ENCODE measurements around the gene PTRHD1.
"Not testable (repeated sequence)": the region's sequence is repeated elsewhere in the genome, so short reads cannot be mapped to it uniquely, and the experiment has no call there.

The PTRHD1 gene

GRCh38 chr2:24838541-24838940, 45.4 kb upstream of the PTRHD1 start:
- no peak for DNase-seq (ENCODE audit: low read depth)
- no peak for TF ChIP-seq CTCF (IDR thresholded peaks at IDR 0.05; ENCODE audit: insufficient read depth, low read depth, low read length, missing control alignments)
- no peak overlapping the region for H3K4me3 ChIP-seq (ENCODE audit: low read length)

GRCh38 chr2:24837996-24838513, 44.9 kb upstream of the PTRHD1 start:
- no peak for TF ChIP-seq CTCF (IDR thresholded peaks at IDR 0.05; ENCODE audit: insufficient read depth, low read depth, low read length, missing control alignments)
- no peak for DNase-seq (ENCODE audit: low read depth)
- no peak overlapping the region for H3K4me3 ChIP-seq (ENCODE audit: low read length)

GRCh38 chr2:24836706-24837105, 43.5 kb upstream of the PTRHD1 start:
- no peak overlapping the region for H3K4me3 ChIP-seq (ENCODE audit: low read length)
- TF ChIP-seq CTCF (IDR thresholded peaks at IDR 0.05; ENCODE audit: insufficient read depth, low read depth, low read length, missing control alignments): no peak
- DNase-seq (ENCODE audit: low read depth): no peak

- no peak for DNase-seq (ENCODE audit: low read depth)
- no peak for TF ChIP-seq CTCF (IDR thresholded peaks at IDR 0.05; ENCODE audit: insufficient read depth, low read depth, low read length, missing control alignments)
- no peak overlapping the region for H3K4me3 ChIP-seq (ENCODE audit: low read length)
Measured at GRCh38 chr2:24836206-24836605, 43.0 kb upstream of the PTRHD1 start.

- not testable (repeated sequence) for H3K4me3 ChIP-seq (ENCODE audit: low read length)
- peak; percentile 77 for DNase-seq (ENCODE audit: low read depth)
Measured at GRCh38 chr2:24835411-24835810, 42.2 kb upstream of the PTRHD1 start.

GRCh38 chr2:24834733-24835395, 41.7 kb upstream of the PTRHD1 start:
- no peak overlapping the region for H3K4me3 ChIP-seq (ENCODE audit: low read length)
- no peak for TF ChIP-seq CTCF (IDR thresholded peaks at IDR 0.05; ENCODE audit: insufficient read depth, low read depth, low read length, missing control alignments)
- no peak for DNase-seq (ENCODE audit: low read depth)

- DNase-seq (ENCODE audit: low read depth): no peak
- no peak overlapping the region for H3K4me3 ChIP-seq (ENCODE audit: low read length)
- no peak for TF ChIP-seq CTCF (IDR thresholded peaks at IDR 0.05; ENCODE audit: insufficient read depth, low read depth, low read length, missing control alignments)
Measured at GRCh38 chr2:24833821-24834732, 40.9 kb upstream of the PTRHD1 start.
